HG02938 (cell line): ENCODE data around the gene WNT8B.

ENCODE experiments used
- ATAC-seq: cut with Tn5 transposase; IDR thresholded peaks from one replicate; pipeline ENCODE4 v1.9.1; 2021; ENCODE audit warnings: mild to moderate bottlenecking, moderate library complexity; ENCODE audit not compliant: unreplicated experiment

The WNT8B gene

GRCh38 chr10:100518761-100519241 lies 56.0 kb downstream of the WNT8B start:
- ATAC-seq: no peak

- no peak for ATAC-seq
Measured at GRCh38 chr10:100519311-100520051, 56.7 kb downstream of the WNT8B start, which contains the start of gene SEC31B. SEC31B (minus strand) TSS chr10:100519861; CDS start chr10:100516952, 2,909 bp downstream.

- ATAC-seq: no peak
Measured at GRCh38 chr10:100520811-100521210, 58.0 kb downstream of the WNT8B start.

- ATAC-seq: no peak
Measured at GRCh38 chr10:100522107-100522801, 59.4 kb downstream of the WNT8B start.

- ATAC-seq: no peak
Measured at GRCh38 chr10:100522945-100523344, 60.1 kb downstream of the WNT8B start.

- no peak for ATAC-seq
Measured at GRCh38 chr10:100524206-100524605, 61.4 kb downstream of the WNT8B start.

- no peak for ATAC-seq
Measured at GRCh38 chr10:100524638-100525037, 61.8 kb downstream of the WNT8B start.

GRCh38 chr10:100528123-100528886 lies 65.5 kb downstream of the WNT8B start:
- ATAC-seq: no peak

- ATAC-seq: no peak
Measured at GRCh38 chr10:100528921-100529474, 66.2 kb downstream of the WNT8B start.

GRCh38 chr10:100529475-100530298 lies 66.9 kb downstream of the WNT8B start, which contains the start of gene NDUFB8:
NDUFB8 (minus strand) TSS chr10:100529871; CDS start chr10:100529851, 20 bp downstream.
- peak; percentile 48 for ATAC-seq

GRCh38 chr10:100531761-100532160 lies 69.0 kb downstream of the WNT8B start:
- no peak for ATAC-seq
